B cell (primary cell): ENCODE data around the gene PTPN13. TPM values are rescaled to one million over a fixed set of nuclear protein-coding genes. Genes with fewer than 3 reads are reported as not detected.

Source experiments
- ATAC-seq: fragments of 200-7000 bp; cut with Tn5 transposase; one replicate; pipeline ENCODE4 v1.10.0; 2021; ENCODE audit warnings: low read depth, mild to moderate bottlenecking, moderate number of reproducible peaks, moderate library complexity
- CTCF ChIA-PET: fragments of 350-600 bp; sonication (Branson Sonifier 250); formaldehyde crosslinking; loops from one replicate; lab custom pipeline; 2021; ENCODE audit warnings: antibody characterized with exemption, inconsistent platforms; lab: Charles Lee
- POLR2A ChIA-PET: fragments of 350-600 bp; sonication (Branson Sonifier 250); formaldehyde crosslinking; loops from one replicate; lab custom pipeline; 2021; ENCODE audit warnings: antibody characterized with exemption; lab: Charles Lee
- DNase-seq: peaks from one replicate; pipeline ENCODE4 v3.0.0; 2013
- H2AFZ ChIP-seq: 2 replicates; pipeline ENCODE4 v1.6.1; 2012; ENCODE audit warnings: mild to moderate bottlenecking, low read depth, low read length; ENCODE audit not compliant: insufficient read depth, poor library complexity, severe bottlenecking
- H3K27ac ChIP-seq, 2 donors: 1 replicate in 1 of 2; 2 replicates in 1 of 2; pipeline ENCODE4 v1.5.1; 2012 to 2013; ENCODE audit warnings: low read length in 2 of 2, mild to moderate bottlenecking in 2 of 2, moderate library complexity in 1 of 2
- H3K27me3 ChIP-seq, 4 experiments: fragments of 200-600 bp in 1 of 4; sonication (generic) in 1 of 4; replicated peaks in 1 of 4; 1 replicate in 2 of 4; 2 replicates in 2 of 4; pipeline versions ENCODE4 v1.6.1 to v1.7.0; 2013 to 2016; ENCODE audit warnings: low read length in 3 of 4, mild to moderate bottlenecking in 2 of 4, mixed read lengths in 1 of 4, moderate library complexity in 1 of 4; ENCODE audit not compliant: insufficient read depth in 4 of 4, control insufficient read depth in 3 of 4; ENCODE audit errors: control extremely low read depth in 1 of 4
- H3K36me3 ChIP-seq, 2 experiments: replicated peaks in 1 of 2; 1 replicate in 1 of 2; 2 replicates in 1 of 2; pipeline versions ENCODE4 v1.6.1 to v1.7.1; 2013; ENCODE audit warnings: low read length in 1 of 2; ENCODE audit not compliant: insufficient read depth in 2 of 2, control insufficient read depth in 1 of 2; ENCODE audit errors: control extremely low read depth in 1 of 2, extremely low read depth in 1 of 2
- H3K4me1 ChIP-seq, 2 donors: fragments of 200-600 bp in 1 of 2; sonication (generic) in 1 of 2; 1 replicate in 1 of 2; 2 replicates in 1 of 2; pipeline versions ENCODE4 v1.5.1 to v1.6.1; 2013 to 2017; ENCODE audit warnings: low read length in 2 of 2; ENCODE audit not compliant: control insufficient read depth in 2 of 2, insufficient read depth in 2 of 2
- H3K4me2 ChIP-seq: replicated peaks from 2 replicates; pipeline ENCODE3; 2012; ENCODE audit warnings: mild to moderate bottlenecking, low read depth, low read length; ENCODE audit not compliant: poor library complexity, severe bottlenecking
- H3K4me3 ChIP-seq, 5 experiments: fragments of 200-600 bp in 1 of 5; sonication (generic) in 1 of 5; 1 replicate in 3 of 5; 2 replicates in 2 of 5; pipeline versions ENCODE4 v1.5.1 to v1.7.0; 2011 to 2016; ENCODE audit warnings: low read length in 4 of 5, mild to moderate bottlenecking in 4 of 5, low read depth in 2 of 5, control low read depth in 1 of 5, moderate library complexity in 1 of 5; ENCODE audit not compliant: insufficient read depth in 1 of 5; ENCODE audit errors: control extremely low read depth in 1 of 5, extremely low read depth in 1 of 5
- H3K79me2 ChIP-seq: fragments of 200-600 bp; sonication (generic); one replicate; pipeline ENCODE4 v1.6.0; 2016; ENCODE audit warnings: low read length; ENCODE audit not compliant: control insufficient read depth, insufficient read depth
- H3K9ac ChIP-seq: fragments of 200-600 bp; sonication (generic); 2 replicates; pipeline ENCODE4 v1.6.1; 2017; ENCODE audit warnings: mild to moderate bottlenecking, low read length, moderate library complexity
- H3K9me3 ChIP-seq, 3 donors: one replicate each; pipeline versions ENCODE4 v1.6.1 to v1.7.1; 2013; ENCODE audit warnings: low read length in 2 of 3; ENCODE audit not compliant: control insufficient read depth in 2 of 3, insufficient read depth in 1 of 3; ENCODE audit errors: control extremely low read depth in 1 of 3
- H4K20me1 ChIP-seq: 2 replicates; pipeline ENCODE4 v1.6.0; 2012; ENCODE audit warnings: mild to moderate bottlenecking, low read length; ENCODE audit not compliant: insufficient read depth, control insufficient read depth, poor library complexity, severe bottlenecking
- H3K27ac Mint-ChIP-seq: one replicate; pipeline ENCODE4 v1.8.0; 2021; ENCODE audit warnings: mixed read lengths
- H3K27me3 Mint-ChIP-seq: one replicate; pipeline ENCODE4 v1.8.0; 2021; ENCODE audit warnings: mixed read lengths
- H3K4me1 Mint-ChIP-seq: one replicate; pipeline ENCODE4 v1.8.0; 2021; ENCODE audit warnings: mixed read lengths
- H3K4me3 Mint-ChIP-seq: one replicate; pipeline ENCODE4 v1.8.0; 2021; ENCODE audit warnings: mixed read lengths
- H3K9me3 Mint-ChIP-seq: one replicate; pipeline ENCODE4 v1.8.0; 2022; ENCODE audit warnings: mixed read lengths; ENCODE audit not compliant: insufficient read depth
- EZH2 ChIP-seq: IDR thresholded peaks from 2 replicates; pipeline ENCODE4 v1.6.1; 2012; ENCODE audit warnings: borderline replicate concordance, low read depth, mild to moderate bottlenecking, moderate library complexity, low read length; ENCODE audit not compliant: insufficient read depth, poor library complexity, severe bottlenecking
- WGBS: methylation state at CpG from one replicate; pipeline ENCODE4 v1.1.5; 2013; ENCODE audit warnings: missing lambda C conversion rate; ENCODE audit not compliant: insufficient coverage; 5-methylcytosine and 5-hydroxymethylcytosine counted together
- intact Hi-C: fragments of 100-400 bp; cut with micrococcal nuclease; formaldehyde crosslinking; loops from one replicate; pipeline ENCODE4 v1.10.0; 2022
- polyA plus RNA-seq: library from polyadenylated mRNA; depleted of rRNA; stranded (reverse); fragments of >200 nt; gene quantifications from 2 replicates; pipeline ENCODE4 v1.2.3, GENCODE V29; 2012
- total RNA-seq, 2 donors: library from RNA; stranded (reverse); fragments of 120-200 nt in 1 of 2; gene quantifications; 1 replicate in 1 of 2; 2 replicates in 1 of 2; pipeline versions ENCODE4 v1.2.3 to v1.2.4, GENCODE V29; 2013 to 2022
- TF ChIP-seq, protein P1 (sequence below): fragments of 200-600 bp; IDR thresholded peaks from one replicate; pipeline ENCODE4 v1.8.0; 2022; ENCODE audit warnings: antibody characterized with exemption, mild to moderate bottlenecking

The PTPN13 gene
- total and polyA plus RNA-seq, 2 donors (not counting 1 experiment from before 2014, with no cell fraction given), result 0.91 TPM; not detected in 1

DNA sequence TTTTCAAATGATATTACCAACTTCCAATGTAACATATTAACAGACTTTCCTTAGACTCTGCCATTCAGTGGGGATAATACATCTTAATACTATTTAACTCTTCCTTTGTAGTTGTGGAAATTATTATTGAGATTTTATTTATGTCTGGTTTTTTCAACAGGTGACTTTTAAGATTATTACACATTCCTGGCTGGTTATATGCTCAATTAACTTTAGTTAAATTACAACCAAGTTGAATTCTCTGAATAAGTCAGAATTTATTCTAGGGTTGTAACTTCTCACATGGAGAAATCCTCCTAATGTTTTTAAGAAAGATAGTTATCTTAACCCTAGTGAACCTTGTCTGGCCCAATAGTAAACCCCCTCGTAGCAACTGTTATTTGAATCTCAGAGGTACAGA is 147.7 kb downstream of the PTPN13 start:
- no peak overlapping the region for H3K4me3 ChIP-seq
- ChIA-PET POLR2A (no interaction called here), CTCF (no interaction called here)
- no peak overlapping the region for H3K4me3 Mint-ChIP-seq
- H3K27ac ChIP-seq, result no peak overlapping the region
- DNase-seq, result no peak
- TF ChIP-seq, protein P1, sequence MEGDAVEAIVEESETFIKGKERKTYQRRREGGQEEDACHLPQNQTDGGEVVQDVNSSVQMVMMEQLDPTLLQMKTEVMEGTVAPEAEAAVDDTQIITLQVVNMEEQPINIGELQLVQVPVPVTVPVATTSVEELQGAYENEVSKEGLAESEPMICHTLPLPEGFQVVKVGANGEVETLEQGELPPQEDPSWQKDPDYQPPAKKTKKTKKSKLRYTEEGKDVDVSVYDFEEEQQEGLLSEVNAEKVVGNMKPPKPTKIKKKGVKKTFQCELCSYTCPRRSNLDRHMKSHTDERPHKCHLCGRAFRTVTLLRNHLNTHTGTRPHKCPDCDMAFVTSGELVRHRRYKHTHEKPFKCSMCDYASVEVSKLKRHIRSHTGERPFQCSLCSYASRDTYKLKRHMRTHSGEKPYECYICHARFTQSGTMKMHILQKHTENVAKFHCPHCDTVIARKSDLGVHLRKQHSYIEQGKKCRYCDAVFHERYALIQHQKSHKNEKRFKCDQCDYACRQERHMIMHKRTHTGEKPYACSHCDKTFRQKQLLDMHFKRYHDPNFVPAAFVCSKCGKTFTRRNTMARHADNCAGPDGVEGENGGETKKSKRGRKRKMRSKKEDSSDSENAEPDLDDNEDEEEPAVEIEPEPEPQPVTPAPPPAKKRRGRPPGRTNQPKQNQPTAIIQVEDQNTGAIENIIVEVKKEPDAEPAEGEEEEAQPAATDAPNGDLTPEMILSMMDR, result no peak
- no peak for TF ChIP-seq EZH2
- WGBS, result no CpG with 5 or more reads among the region's 1 CpG
- ATAC-seq, result no peak
- peaks cover 0 to 8% (median 3%) of the 10 kb centered on the region in 3 donors for H3K9me3 ChIP-seq
- H3K36me3 ChIP-seq, result no peaks in the 10 kb centered on the region
- no peaks in the 10 kb centered on the region for H4K20me1 ChIP-seq
- no peaks in the 10 kb centered on the region for H3K27me3 ChIP-seq
- H3K9me3 Mint-ChIP-seq, result peaks cover 2% of the 10 kb centered on the region
- H3K27ac Mint-ChIP-seq, result no peak overlapping the region
- intact Hi-C loops, result no loop called here
- no peak overlapping the region for H3K9ac ChIP-seq
- H3K4me2 ChIP-seq, result no peak overlapping the region
- H3K27me3 Mint-ChIP-seq, result no peaks in the 10 kb centered on the region
- no peaks in the 10 kb centered on the region for H3K4me1 Mint-ChIP-seq
- H3K79me2 ChIP-seq, result no peaks in the 10 kb centered on the region
- no peak overlapping the region for H2AFZ ChIP-seq
- no peaks in the 10 kb centered on the region for H3K4me1 ChIP-seq

DNA sequence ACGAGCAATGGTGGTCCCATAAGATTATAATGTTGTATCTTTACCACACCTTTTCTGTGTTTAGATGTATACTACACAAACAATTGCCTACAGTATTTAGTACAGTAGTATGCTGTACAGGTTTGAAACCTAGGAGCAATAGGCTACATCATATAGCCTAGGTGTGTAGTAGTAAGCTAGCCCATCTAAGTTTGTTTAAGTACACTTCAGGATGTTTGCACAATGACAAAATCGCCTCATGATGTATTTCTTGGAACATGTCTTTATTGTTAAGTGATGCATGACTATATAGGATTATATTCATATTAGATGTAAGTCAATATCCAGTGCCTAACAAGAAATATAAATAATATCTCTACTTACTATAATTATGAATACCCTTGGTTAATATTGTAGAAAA is 150.5 kb downstream of the PTPN13 start:
- peaks cover 0 to 8% (median 3%) of the 10 kb centered on the region in 3 donors for H3K9me3 ChIP-seq
- no peak overlapping the region for H3K27ac ChIP-seq
- H2AFZ ChIP-seq, result no peak overlapping the region
- Mint-ChIP-seq H3K27me3 (peaks cover 3% of the 10 kb centered on the region), H3K4me3 (no peak overlapping the region), H3K9me3 (peaks cover 2% of the 10 kb centered on the region), H3K4me1 (no peaks in the 10 kb centered on the region), H3K27ac (no peak overlapping the region)
- H3K79me2 ChIP-seq, result no peaks in the 10 kb centered on the region
- H4K20me1 ChIP-seq, result no peaks in the 10 kb centered on the region
- ATAC-seq, result no peak
- intact Hi-C loops, result no loop called here
- no CpG with 5 or more reads among the region's 2 CpGs for WGBS
- no peak overlapping the region for H3K9ac ChIP-seq
- POLR2A ChIA-PET, result no interaction called here
- CTCF ChIA-PET, result no interaction called here
- no peak overlapping the region for H3K4me3 ChIP-seq
- no peaks in the 10 kb centered on the region for H3K4me1 ChIP-seq
- no peak for DNase-seq
- no peaks in the 10 kb centered on the region for H3K36me3 ChIP-seq
- no peak for TF ChIP-seq EZH2
- TF ChIP-seq, protein P1, result no peak
- no peak overlapping the region for H3K4me2 ChIP-seq
- H3K27me3 ChIP-seq, result no peaks in the 10 kb centered on the region
